ENCODE results near the gene DGCR2.

DNA sequence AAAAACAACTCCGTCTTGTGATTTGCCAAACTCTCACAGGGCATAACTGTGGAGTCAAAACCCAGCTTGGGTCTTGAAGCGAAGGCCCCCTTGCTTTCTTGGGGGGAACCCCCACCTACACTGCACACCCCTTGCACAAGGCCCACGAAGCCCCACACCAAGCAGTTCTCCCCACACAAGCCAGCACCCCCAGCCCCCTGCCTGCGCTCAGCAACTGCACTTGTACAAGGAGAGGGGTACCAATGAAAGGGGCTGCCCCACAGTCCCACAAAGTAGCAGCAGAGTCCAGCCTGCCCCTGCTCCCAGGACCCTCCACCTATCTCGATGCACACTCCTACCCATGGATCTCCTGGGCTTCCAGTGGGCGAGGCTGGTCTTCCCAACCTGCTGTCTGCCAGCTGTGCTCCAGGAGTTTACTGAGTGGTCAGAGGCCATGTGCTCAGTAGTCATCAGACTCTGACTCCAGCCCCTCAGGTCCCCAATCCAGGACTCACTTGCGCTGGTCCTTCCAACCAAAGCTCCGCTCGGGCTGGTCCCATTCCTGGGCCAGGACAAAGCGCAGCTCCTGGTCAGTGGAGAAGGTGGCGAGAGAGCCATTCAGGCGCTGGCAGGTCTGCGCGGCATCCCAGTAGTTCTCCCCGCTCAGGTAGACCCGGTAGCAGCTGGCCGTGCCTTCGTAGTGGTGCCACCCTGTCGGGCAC lies 57.7 kb downstream of the DGCR2 start:
- TF ChIP-seq, protein P1, sequence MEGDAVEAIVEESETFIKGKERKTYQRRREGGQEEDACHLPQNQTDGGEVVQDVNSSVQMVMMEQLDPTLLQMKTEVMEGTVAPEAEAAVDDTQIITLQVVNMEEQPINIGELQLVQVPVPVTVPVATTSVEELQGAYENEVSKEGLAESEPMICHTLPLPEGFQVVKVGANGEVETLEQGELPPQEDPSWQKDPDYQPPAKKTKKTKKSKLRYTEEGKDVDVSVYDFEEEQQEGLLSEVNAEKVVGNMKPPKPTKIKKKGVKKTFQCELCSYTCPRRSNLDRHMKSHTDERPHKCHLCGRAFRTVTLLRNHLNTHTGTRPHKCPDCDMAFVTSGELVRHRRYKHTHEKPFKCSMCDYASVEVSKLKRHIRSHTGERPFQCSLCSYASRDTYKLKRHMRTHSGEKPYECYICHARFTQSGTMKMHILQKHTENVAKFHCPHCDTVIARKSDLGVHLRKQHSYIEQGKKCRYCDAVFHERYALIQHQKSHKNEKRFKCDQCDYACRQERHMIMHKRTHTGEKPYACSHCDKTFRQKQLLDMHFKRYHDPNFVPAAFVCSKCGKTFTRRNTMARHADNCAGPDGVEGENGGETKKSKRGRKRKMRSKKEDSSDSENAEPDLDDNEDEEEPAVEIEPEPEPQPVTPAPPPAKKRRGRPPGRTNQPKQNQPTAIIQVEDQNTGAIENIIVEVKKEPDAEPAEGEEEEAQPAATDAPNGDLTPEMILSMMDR (IDR thresholded peaks at IDR 0.05), result no peak
- TF ChIP-seq EP300 (IDR thresholded peaks at IDR 0.05), result no peak
- no peak for TF ChIP-seq POLR2A (IDR thresholded peaks at IDR 0.05)
